Hepatocyte (in vitro differentiated cells): Measurements from ENCODE around the gene LDLRAD4.

Experiments used
- CTCF ChIP-seq: fragments of 200-600 bp; sonication (generic); IDR thresholded peaks from 2 replicates; pipeline ENCODE4 v1.5.1; 2016; ENCODE audit warnings: antibody characterized with exemption, mild to moderate bottlenecking; ENCODE audit not compliant: poor library complexity
- EZH2 ChIP-seq: fragments of 200-600 bp; sonication (generic); IDR thresholded peaks from 2 replicates; pipeline ENCODE4 v1.6.1; 2016; ENCODE audit warnings: antibody characterized with exemption, mild to moderate bottlenecking, borderline replicate concordance
- EZH2phosphoT487 ChIP-seq: fragments of 200-600 bp; sonication (generic); IDR thresholded peaks from one replicate; pipeline ENCODE4 v1.6.1; 2018; ENCODE audit warnings: antibody characterized with exemption, mild to moderate bottlenecking, low read depth, moderate library complexity; ENCODE audit not compliant: unreplicated experiment, severe bottlenecking

GRCh38 chr18:13597068-13597467 is 378.5 kb downstream of the LDLRAD4 start:
- no peak for TF ChIP-seq CTCF
- TF ChIP-seq EZH2: no peak
- TF ChIP-seq EZH2phosphoT487: no peak
